Tibial nerve (tissue), 4 donors: ENCODE results near the gene SLCO3A1.

Experiments used
- EP300 ChIP-seq, 2 donors: sonication (generic); formaldehyde crosslinking; IDR thresholded peaks; one replicate each; pipeline ENCODE4 v1.6.1; 2017; ENCODE audit warnings: antibody characterized with exemption in 2 of 2, mild to moderate bottlenecking in 1 of 2
- POLR2A ChIP-seq, 2 donors: fragments of 450-650 bp; IDR thresholded peaks; one replicate each; pipeline ENCODE4 v1.6.1; 2017; ENCODE audit warnings: antibody characterized with exemption in 2 of 2, mild to moderate bottlenecking in 2 of 2, moderate library complexity in 2 of 2
- TF ChIP-seq, protein P1 (sequence below), 5 experiments: fragments of 200-600 bp in 3 of 5; fragments of 450-650 bp in 2 of 5; sonication (generic) in 3 of 5; IDR thresholded peaks; one replicate each; pipeline ENCODE4 v1.5.1; 2016 to 2019; ENCODE audit warnings: antibody characterized with exemption in 5 of 5, mild to moderate bottlenecking in 3 of 5, moderate library complexity in 2 of 5

DNA sequence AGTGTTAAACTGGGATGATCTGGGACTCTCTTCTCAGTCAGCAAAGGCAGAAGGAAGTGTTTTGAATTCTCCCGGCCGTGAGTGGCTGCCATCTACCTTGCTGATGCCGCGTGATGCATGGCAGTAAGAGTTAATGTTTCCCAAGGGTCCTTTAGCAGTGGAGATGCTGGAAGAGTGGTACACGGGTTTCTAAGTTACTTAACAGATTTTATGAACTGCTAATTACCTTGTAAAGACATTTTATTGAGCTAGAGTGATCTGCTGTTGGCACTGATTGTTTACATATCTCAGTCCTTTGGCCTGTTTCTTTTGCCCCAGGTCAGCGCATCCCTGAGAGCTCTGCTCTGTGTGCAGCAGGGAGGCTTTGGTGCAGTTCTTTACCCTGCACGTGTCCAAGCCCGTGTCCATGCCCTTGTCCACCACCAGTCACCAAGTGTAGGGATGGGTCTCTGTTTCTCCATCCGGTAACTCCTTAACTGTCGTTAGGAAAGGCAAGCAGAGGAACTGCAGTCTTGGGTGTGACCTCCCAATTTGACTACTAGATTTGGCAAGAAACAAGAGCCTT is 172.3 kb downstream of the SLCO3A1 start:
- TF ChIP-seq, protein P1, sequence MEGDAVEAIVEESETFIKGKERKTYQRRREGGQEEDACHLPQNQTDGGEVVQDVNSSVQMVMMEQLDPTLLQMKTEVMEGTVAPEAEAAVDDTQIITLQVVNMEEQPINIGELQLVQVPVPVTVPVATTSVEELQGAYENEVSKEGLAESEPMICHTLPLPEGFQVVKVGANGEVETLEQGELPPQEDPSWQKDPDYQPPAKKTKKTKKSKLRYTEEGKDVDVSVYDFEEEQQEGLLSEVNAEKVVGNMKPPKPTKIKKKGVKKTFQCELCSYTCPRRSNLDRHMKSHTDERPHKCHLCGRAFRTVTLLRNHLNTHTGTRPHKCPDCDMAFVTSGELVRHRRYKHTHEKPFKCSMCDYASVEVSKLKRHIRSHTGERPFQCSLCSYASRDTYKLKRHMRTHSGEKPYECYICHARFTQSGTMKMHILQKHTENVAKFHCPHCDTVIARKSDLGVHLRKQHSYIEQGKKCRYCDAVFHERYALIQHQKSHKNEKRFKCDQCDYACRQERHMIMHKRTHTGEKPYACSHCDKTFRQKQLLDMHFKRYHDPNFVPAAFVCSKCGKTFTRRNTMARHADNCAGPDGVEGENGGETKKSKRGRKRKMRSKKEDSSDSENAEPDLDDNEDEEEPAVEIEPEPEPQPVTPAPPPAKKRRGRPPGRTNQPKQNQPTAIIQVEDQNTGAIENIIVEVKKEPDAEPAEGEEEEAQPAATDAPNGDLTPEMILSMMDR (IDR thresholded peaks at IDR 0.05) = no peak
- TF ChIP-seq POLR2A (IDR thresholded peaks at IDR 0.05) (no peak), EP300 (IDR thresholded peaks at IDR 0.05) (no peak)
